GM23338 (cell line): ENCODE measurements around the gene MET. TPM values are rescaled to one million over a fixed set of nuclear protein-coding genes. Genes with fewer than 3 reads are reported as not detected.

Experiments
- ATAC-seq: fragments of 200-7000 bp; cut with Tn5 transposase; 3 replicates; pipeline ENCODE4 v1.9.1; 2020
- DNase-seq: peaks from one replicate; pipeline ENCODE4 v3.0.0-alpha.2; 2015; ENCODE audit warnings: low spot score
- H2AFZ ChIP-seq: fragments of 200-600 bp; sonication (generic); 2 replicates; pipeline ENCODE4 v1.8.0; 2016; ENCODE audit warnings: antibody characterized with exemption, mild to moderate bottlenecking, moderate library complexity
- H3F3A ChIP-seq: fragments of 200-600 bp; sonication (generic); replicated peaks from 2 replicates; pipeline ENCODE4 v1.8.0; 2017; ENCODE audit warnings: antibody characterized with exemption, mixed run types, low read depth
- H3K27ac ChIP-seq: fragments of 200-600 bp; sonication (generic); 2 replicates; pipeline ENCODE4 v1.6.1; 2016; ENCODE audit warnings: low read depth
- H3K27me3 ChIP-seq: fragments of 200-600 bp; sonication (generic); 2 replicates; pipeline ENCODE4 v1.8.0; 2016; ENCODE audit warnings: mild to moderate bottlenecking, mixed run types, moderate library complexity; ENCODE audit not compliant: insufficient read depth
- H3K36me3 ChIP-seq: fragments of 200-600 bp; sonication (generic); 2 replicates; pipeline ENCODE4 v1.8.0; 2016; ENCODE audit warnings: mild to moderate bottlenecking; ENCODE audit not compliant: insufficient read depth
- H3K4me1 ChIP-seq: fragments of 200-600 bp; sonication (generic); 2 replicates; pipeline ENCODE4 v1.8.0; 2016; ENCODE audit warnings: mild to moderate bottlenecking, moderate library complexity; ENCODE audit not compliant: insufficient read depth
- H3K4me2 ChIP-seq: fragments of 200-600 bp; sonication (generic); 2 replicates; pipeline ENCODE4 v1.7.1; 2017; ENCODE audit warnings: mixed run types
- H3K4me3 ChIP-seq: fragments of 200-600 bp; sonication (generic); 2 replicates; pipeline ENCODE4 v1.6.1; 2016; ENCODE audit warnings: mixed run types
- H3K79me2 ChIP-seq: fragments of 200-600 bp; sonication (generic); replicated peaks from 2 replicates; pipeline ENCODE4 v1.8.0; 2017; ENCODE audit warnings: mild to moderate bottlenecking; ENCODE audit not compliant: insufficient read depth
- H3K9me2 ChIP-seq: fragments of 200-600 bp; sonication (generic); 2 replicates; pipeline ENCODE4 v1.8.0; 2017; ENCODE audit not compliant: insufficient read depth
- H4K20me1 ChIP-seq: fragments of 200-600 bp; sonication (generic); replicated peaks from 2 replicates; pipeline ENCODE4 v1.8.0; 2017; ENCODE audit warnings: mild to moderate bottlenecking; ENCODE audit not compliant: insufficient read depth
- H3K27ac Mint-ChIP-seq: 2 replicates; pipeline ENCODE4 v1.8.0; 2020; ENCODE audit warnings: inconsistent platforms, mild to moderate bottlenecking, moderate library complexity, mixed read lengths
- H3K27me3 Mint-ChIP-seq: 3 replicates; pipeline ENCODE4 v1.8.0; 2022; ENCODE audit warnings: low read depth, mild to moderate bottlenecking, moderate library complexity, mixed read lengths, inconsistent platforms; ENCODE audit not compliant: insufficient read depth, poor library complexity
- H3K36me3 Mint-ChIP-seq: 3 replicates; pipeline ENCODE4 v1.8.0; 2021; ENCODE audit warnings: low read depth, mild to moderate bottlenecking, inconsistent platforms, moderate library complexity, mixed read lengths
- H3K4me1 Mint-ChIP-seq: 3 replicates; pipeline ENCODE4 v1.8.0; 2020; ENCODE audit warnings: mild to moderate bottlenecking, inconsistent platforms, mixed read lengths
- H3K4me3 Mint-ChIP-seq: 3 replicates; pipeline ENCODE4 v1.8.0; 2021; ENCODE audit warnings: moderate library complexity, mild to moderate bottlenecking, inconsistent platforms, mixed read lengths
- H3K9me3 Mint-ChIP-seq: 3 replicates; pipeline ENCODE4 v1.8.0; 2020; ENCODE audit warnings: moderate library complexity, mild to moderate bottlenecking, inconsistent platforms, mixed read lengths
- CREB1 ChIP-seq: fragments of 250-450 bp; sonication (Bioruptor Pico); IDR thresholded peaks from 2 replicates; pipeline ENCODE4 v1.5.0; 2020; ENCODE audit warnings: low read depth, mild to moderate bottlenecking, moderate library complexity
- EZH2phosphoT487 ChIP-seq: fragments of 200-600 bp; sonication (generic); IDR thresholded peaks from one replicate; pipeline ENCODE4 v1.8.1; 2018; ENCODE audit warnings: antibody characterized with exemption; ENCODE audit not compliant: unreplicated experiment
- JUNB ChIP-seq: IDR thresholded peaks from one replicate; pipeline ENCODE4 v1.6.1; 2016; ENCODE audit warnings: antibody characterized with exemption; ENCODE audit not compliant: unreplicated experiment
- POLR2AphosphoS5 ChIP-seq: IDR thresholded peaks from 2 replicates; pipeline ENCODE4 v1.6.1; 2016; ENCODE audit warnings: antibody characterized with exemption, low read depth
- STAT1 ChIP-seq: IDR thresholded peaks from one replicate; pipeline ENCODE4 v1.6.1; 2016; ENCODE audit warnings: antibody characterized with exemption; ENCODE audit not compliant: unreplicated experiment
- ZNF114 ChIP-seq: fragments of 250-450 bp; sonication (Bioruptor Pico); IDR thresholded peaks from 2 replicates; pipeline ENCODE4 v1.5.0; 2020; ENCODE audit warnings: mild to moderate bottlenecking, moderate library complexity
- ZNF331 ChIP-seq: fragments of 250-450 bp; sonication (Bioruptor Pico); IDR thresholded peaks from 2 replicates; pipeline ENCODE4 v1.5.0; 2020; ENCODE audit warnings: low read depth, mild to moderate bottlenecking, moderate library complexity
- polyA plus RNA-seq: library from polyadenylated mRNA; unstranded; fragments of >200 nt; fragmentation: Nextera tagmentation; extraction: Ambion mirVana; gene quantifications from 2 replicates; pipeline ENCODE4 v1.2.1, GENCODE V29; 2016
- total RNA-seq: library from RNA; depleted of rRNA; stranded (reverse); fragments of >200 nt; shearing (Covaris generic); gene quantifications from 2 replicates; pipeline ENCODE4 v1.2.3, GENCODE V29; 2014
- TF ChIP-seq, protein P1 (sequence below): fragments of 250-450 bp; sonication (Bioruptor Pico); IDR thresholded peaks from 2 replicates; pipeline ENCODE4 v1.5.0; 2020; ENCODE audit warnings: mild to moderate bottlenecking, moderate library complexity
- TF ChIP-seq, protein P2 (sequence below): IDR thresholded peaks from 2 replicates; pipeline ENCODE4 v1.6.1; 2016; ENCODE audit warnings: antibody characterized with exemption
- TF ChIP-seq, protein P3 (sequence below), 2 experiments: fragments of 200-600 bp in 1 of 2; sonication (generic) in 1 of 2; conservative IDR thresholded peaks; 2 replicates each; pipeline versions ENCODE4 v1.5.1 to v1.6.1; 2016 to 2017; ENCODE audit warnings: antibody characterized with exemption in 2 of 2, low read depth in 2 of 2, mild to moderate bottlenecking in 2 of 2, moderate library complexity in 1 of 2

The MET gene
- total and polyA plus RNA-seq, 2 experiments from 2014 or later, result 4.8 to 23.1 TPM

DNA sequence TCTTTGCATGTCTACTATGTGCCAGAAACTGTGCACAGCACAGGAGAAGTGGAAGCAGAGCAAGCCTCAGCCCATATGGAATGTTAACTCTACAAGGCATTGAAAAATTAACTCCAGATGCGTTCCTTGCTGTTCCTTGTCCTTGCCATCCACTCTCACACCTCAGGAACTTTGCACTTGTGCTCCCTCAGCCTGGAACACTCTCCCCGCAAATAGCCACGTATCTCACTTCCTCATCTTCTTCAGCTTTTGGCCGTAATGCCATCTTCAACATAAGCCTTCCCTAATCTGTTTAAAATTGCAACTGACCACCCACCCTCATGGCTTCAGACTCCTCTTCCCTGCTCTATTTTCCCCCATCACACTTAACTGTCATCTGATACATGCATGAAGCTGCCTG is 107.2 kb downstream of the MET start (continued):
- TF ChIP-seq, protein P1, sequence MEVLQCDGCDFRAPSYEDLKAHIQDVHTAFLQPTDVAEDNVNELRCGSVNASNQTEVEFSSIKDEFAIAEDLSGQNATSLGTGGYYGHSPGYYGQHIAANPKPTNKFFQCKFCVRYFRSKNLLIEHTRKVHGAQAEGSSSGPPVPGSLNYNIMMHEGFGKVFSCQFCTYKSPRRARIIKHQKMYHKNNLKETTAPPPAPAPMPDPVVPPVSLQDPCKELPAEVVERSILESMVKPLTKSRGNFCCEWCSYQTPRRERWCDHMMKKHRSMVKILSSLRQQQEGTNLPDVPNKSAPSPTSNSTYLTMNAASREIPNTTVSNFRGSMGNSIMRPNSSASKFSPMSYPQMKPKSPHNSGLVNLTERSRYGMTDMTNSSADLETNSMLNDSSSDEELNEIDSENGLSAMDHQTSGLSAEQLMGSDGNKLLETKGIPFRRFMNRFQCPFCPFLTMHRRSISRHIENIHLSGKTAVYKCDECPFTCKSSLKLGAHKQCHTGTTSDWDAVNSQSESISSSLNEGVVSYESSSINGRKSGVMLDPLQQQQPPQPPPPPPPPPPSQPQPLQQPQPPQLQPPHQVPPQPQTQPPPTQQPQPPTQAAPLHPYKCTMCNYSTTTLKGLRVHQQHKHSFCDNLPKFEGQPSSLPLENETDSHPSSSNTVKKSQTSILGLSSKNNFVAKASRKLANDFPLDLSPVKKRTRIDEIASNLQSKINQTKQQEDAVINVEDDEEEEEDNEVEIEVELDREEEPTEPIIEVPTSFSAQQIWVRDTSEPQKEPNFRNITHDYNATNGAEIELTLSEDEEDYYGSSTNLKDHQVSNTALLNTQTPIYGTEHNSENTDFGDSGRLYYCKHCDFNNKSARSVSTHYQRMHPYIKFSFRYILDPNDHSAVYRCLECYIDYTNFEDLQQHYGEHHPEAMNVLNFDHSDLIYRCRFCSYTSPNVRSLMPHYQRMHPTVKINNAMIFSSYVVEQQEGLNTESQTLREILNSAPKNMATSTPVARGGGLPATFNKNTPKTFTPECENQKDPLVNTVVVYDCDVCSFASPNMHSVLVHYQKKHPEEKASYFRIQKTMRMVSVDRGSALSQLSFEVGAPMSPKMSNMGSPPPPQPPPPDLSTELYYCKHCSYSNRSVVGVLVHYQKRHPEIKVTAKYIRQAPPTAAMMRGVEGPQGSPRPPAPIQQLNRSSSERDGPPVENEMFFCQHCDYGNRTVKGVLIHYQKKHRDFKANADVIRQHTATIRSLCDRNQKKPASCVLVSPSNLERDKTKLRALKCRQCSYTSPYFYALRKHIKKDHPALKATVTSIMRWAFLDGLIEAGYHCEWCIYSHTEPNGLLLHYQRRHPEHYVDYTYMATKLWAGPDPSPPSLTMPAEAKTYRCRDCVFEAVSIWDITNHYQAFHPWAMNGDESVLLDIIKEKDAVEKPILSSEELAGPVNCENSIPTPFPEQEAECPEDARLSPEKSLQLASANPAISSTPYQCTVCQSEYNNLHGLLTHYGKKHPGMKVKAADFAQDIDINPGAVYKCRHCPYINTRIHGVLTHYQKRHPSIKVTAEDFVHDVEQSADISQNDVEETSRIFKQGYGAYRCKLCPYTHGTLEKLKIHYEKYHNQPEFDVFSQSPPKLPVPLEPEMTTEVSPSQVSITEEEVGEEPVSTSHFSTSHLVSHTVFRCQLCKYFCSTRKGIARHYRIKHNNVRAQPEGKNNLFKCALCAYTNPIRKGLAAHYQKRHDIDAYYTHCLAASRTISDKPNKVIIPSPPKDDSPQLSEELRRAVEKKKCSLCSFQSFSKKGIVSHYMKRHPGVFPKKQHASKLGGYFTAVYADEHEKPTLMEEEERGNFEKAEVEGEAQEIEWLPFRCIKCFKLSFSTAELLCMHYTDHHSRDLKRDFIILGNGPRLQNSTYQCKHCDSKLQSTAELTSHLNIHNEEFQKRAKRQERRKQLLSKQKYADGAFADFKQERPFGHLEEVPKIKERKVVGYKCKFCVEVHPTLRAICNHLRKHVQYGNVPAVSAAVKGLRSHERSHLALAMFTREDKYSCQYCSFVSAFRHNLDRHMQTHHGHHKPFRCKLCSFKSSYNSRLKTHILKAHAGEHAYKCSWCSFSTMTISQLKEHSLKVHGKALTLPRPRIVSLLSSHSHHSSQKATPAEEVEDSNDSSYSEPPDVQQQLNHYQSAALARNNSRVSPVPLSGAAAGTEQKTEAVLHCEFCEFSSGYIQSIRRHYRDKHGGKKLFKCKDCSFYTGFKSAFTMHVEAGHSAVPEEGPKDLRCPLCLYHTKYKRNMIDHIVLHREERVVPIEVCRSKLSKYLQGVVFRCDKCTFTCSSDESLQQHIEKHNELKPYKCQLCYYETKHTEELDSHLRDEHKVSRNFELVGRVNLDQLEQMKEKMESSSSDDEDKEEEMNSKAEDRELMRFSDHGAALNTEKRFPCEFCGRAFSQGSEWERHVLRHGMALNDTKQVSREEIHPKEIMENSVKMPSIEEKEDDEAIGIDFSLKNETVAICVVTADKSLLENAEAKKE, result no peak
- TF ChIP-seq CREB1 (CRISPR knock-in tag), result no peak
- TF ChIP-seq POLR2AphosphoS5, result no peak

DNA sequence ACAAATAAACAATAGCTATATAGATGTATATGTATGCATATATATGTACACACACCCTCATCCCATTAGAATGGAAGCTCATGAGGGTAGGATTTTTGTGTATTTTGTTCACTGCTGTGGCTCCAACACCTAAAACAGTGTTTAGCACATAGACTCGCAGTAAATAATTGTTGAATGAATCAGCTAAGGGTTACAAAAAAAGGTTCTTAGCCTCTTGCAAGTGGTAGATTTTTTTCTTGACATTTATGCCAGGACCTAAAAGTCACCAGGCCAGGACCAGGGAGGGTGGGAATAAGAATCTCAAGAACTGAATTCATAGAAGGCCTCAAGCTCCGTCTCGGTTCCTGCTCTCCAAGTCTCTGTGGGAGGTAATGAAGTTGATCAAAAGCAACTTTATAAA is 107.9 kb downstream of the MET start:
- H3K4me3 Mint-ChIP-seq, result no peak overlapping the region
- no peak overlapping the region for H3K27ac ChIP-seq
- no peak overlapping the region for H3K4me2 ChIP-seq
- no peak overlapping the region for H3K4me3 ChIP-seq
- no peaks in the 10 kb centered on the region for H3F3A ChIP-seq
- no peak overlapping the region for H2AFZ ChIP-seq
- H4K20me1 ChIP-seq, result no peaks in the 10 kb centered on the region
- H3K36me3 ChIP-seq, result no peaks in the 10 kb centered on the region
- peaks cover 20% of the 10 kb centered on the region for H3K4me1 Mint-ChIP-seq
- TF ChIP-seq CREB1 (CRISPR knock-in tag) (no peak), ZNF114 (CRISPR knock-in tag) (no peak)
- no peak overlapping the region for H3K27ac Mint-ChIP-seq
- H3K27me3 Mint-ChIP-seq, result peaks cover 1% of the 10 kb centered on the region
- DNase-seq (no peak), ATAC-seq (no peak)
- no peaks in the 10 kb centered on the region for H3K9me2 ChIP-seq
- H3K4me1 ChIP-seq, result peaks cover 34% of the 10 kb centered on the region
- H3K79me2 ChIP-seq, result no peaks in the 10 kb centered on the region
- H3K36me3 Mint-ChIP-seq, result no peaks in the 10 kb centered on the region
- peaks cover 3% of the 10 kb centered on the region; the same call in 1 of the 2 replicates for H3K27me3 ChIP-seq
- no peaks in the 10 kb centered on the region for H3K9me3 Mint-ChIP-seq

DNA sequence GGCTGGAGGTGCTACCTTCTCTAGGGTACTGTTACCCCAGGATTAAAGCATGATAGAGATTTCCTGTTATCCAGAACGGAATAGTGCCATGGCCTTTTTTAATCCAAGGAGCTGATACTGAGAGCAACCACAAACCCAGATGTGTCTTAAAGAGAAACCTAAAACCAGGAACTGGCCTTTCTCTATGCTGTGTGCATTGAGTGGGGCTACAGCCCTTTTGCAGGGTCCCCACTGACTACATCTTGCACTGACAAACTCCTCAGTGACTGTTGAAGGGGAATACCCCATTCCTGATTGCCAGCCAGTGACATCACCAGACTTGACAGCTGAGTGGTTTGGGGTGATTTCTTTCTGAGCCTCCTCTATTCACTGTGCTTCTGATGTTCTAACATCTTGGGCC is 108.5 kb downstream of the MET start:
- Mint-ChIP-seq H3K4me1 (peaks cover 20% of the 10 kb centered on the region), H3K27ac (no peak overlapping the region), H3K9me3 (no peaks in the 10 kb centered on the region), H3K4me3 (no peak overlapping the region), H3K27me3 (no peaks in the 10 kb centered on the region), H3K36me3 (no peaks in the 10 kb centered on the region)
- Histone ChIP-seq H3K79me2 (no peaks in the 10 kb centered on the region), H3K36me3 (no peaks in the 10 kb centered on the region), H3K9me2 (no peaks in the 10 kb centered on the region), H3K27me3 (no peaks in the 10 kb centered on the region), H3F3A (no peaks in the 10 kb centered on the region), H2AFZ (no peak overlapping the region), H3K4me2 (no peak overlapping the region), H4K20me1 (no peaks in the 10 kb centered on the region), H3K27ac (no peak overlapping the region), H3K4me3 (no peak overlapping the region), H3K4me1 (peaks cover 34% of the 10 kb centered on the region)
- ATAC-seq (no peak; the same call in 2 of the 3 replicates), DNase-seq (no peak)
- TF ChIP-seq, protein P2, sequence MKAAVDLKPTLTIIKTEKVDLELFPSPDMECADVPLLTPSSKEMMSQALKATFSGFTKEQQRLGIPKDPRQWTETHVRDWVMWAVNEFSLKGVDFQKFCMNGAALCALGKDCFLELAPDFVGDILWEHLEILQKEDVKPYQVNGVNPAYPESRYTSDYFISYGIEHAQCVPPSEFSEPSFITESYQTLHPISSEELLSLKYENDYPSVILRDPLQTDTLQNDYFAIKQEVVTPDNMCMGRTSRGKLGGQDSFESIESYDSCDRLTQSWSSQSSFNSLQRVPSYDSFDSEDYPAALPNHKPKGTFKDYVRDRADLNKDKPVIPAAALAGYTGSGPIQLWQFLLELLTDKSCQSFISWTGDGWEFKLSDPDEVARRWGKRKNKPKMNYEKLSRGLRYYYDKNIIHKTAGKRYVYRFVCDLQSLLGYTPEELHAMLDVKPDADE, result no peak
- TF ChIP-seq EZH2phosphoT487, result no peak
- TF ChIP-seq CREB1 (CRISPR knock-in tag), result no peak
- no peak for TF ChIP-seq JUNB
- TF ChIP-seq STAT1, result no peak
- TF ChIP-seq, protein P3, sequence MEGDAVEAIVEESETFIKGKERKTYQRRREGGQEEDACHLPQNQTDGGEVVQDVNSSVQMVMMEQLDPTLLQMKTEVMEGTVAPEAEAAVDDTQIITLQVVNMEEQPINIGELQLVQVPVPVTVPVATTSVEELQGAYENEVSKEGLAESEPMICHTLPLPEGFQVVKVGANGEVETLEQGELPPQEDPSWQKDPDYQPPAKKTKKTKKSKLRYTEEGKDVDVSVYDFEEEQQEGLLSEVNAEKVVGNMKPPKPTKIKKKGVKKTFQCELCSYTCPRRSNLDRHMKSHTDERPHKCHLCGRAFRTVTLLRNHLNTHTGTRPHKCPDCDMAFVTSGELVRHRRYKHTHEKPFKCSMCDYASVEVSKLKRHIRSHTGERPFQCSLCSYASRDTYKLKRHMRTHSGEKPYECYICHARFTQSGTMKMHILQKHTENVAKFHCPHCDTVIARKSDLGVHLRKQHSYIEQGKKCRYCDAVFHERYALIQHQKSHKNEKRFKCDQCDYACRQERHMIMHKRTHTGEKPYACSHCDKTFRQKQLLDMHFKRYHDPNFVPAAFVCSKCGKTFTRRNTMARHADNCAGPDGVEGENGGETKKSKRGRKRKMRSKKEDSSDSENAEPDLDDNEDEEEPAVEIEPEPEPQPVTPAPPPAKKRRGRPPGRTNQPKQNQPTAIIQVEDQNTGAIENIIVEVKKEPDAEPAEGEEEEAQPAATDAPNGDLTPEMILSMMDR (conservative IDR thresholded peaks at IDR 0.05; ENCODE audit: low read depth in 2 of 2), result no peak
- no peak for TF ChIP-seq ZNF331
